DOHH2 (cell line): ENCODE measurements around the gene PADI4.

Experiments
- H3F3A ChIP-seq: fragments of 200-600 bp; sonication (generic), shearing (Covaris generic); 2 replicates; pipeline ENCODE4 v1.6.0; 2016; ENCODE audit warnings: antibody characterized with exemption, mild to moderate bottlenecking; ENCODE audit not compliant: control insufficient read depth, insufficient read depth
- H3K27ac ChIP-seq: fragments of 200-600 bp; sonication (generic); 2 replicates; pipeline ENCODE4 v1.5.1; 2014; ENCODE audit warnings: low read depth, mild to moderate bottlenecking, low read length, moderate library complexity
- H3K27me3 ChIP-seq: fragments of 200-600 bp; sonication (generic); 2 replicates; pipeline ENCODE4 v1.6.1; 2014; ENCODE audit warnings: mild to moderate bottlenecking, low read length, mixed read lengths; ENCODE audit not compliant: control insufficient read depth
- H3K36me3 ChIP-seq: fragments of 200-600 bp; sonication (generic); 2 replicates; pipeline ENCODE4 v1.6.1; 2014; ENCODE audit warnings: mild to moderate bottlenecking, low read length, moderate library complexity, mixed read lengths; ENCODE audit not compliant: control insufficient read depth
- H3K4me1 ChIP-seq: fragments of 200-600 bp; sonication (generic); 2 replicates; pipeline ENCODE4 v1.6.1; 2014; ENCODE audit warnings: mild to moderate bottlenecking, low read length, mixed read lengths; ENCODE audit not compliant: control insufficient read depth
- H3K4me2 ChIP-seq: fragments of 200-600 bp; sonication (generic); 2 replicates; pipeline ENCODE4 v1.6.0; 2014; ENCODE audit warnings: mild to moderate bottlenecking, low read length, moderate library complexity
- H3K4me3 ChIP-seq: fragments of 200-600 bp; sonication (generic); 2 replicates; pipeline ENCODE4 v1.5.1; 2014; ENCODE audit warnings: mild to moderate bottlenecking, low read length, mixed read lengths
- H3K79me2 ChIP-seq: fragments of 200-600 bp; sonication (generic); 2 replicates; pipeline ENCODE4 v1.6.1; 2014; ENCODE audit warnings: mild to moderate bottlenecking, low read length, mixed read lengths; ENCODE audit not compliant: control insufficient read depth
- H3K9me2 ChIP-seq: fragments of 200-600 bp; sonication (generic); replicated peaks from 2 replicates; pipeline ENCODE4 v1.6.1; 2014; ENCODE audit warnings: mild to moderate bottlenecking, low read length, mixed read lengths; ENCODE audit not compliant: control insufficient read depth
- H3K9me3 ChIP-seq: fragments of 200-600 bp; sonication (generic); 2 replicates; pipeline ENCODE4 v1.6.1; 2014; ENCODE audit warnings: antibody characterized with exemption, low read length, mixed read lengths; ENCODE audit not compliant: control insufficient read depth, insufficient read depth
- H4K20me1 ChIP-seq: fragments of 200-600 bp; sonication (generic); 2 replicates; pipeline ENCODE4 v1.6.0; 2014; ENCODE audit warnings: low read depth, mild to moderate bottlenecking, antibody characterized with exemption, low read length, moderate library complexity; ENCODE audit not compliant: control insufficient read depth, insufficient read depth
- CTCF ChIP-seq: fragments of 200-600 bp; sonication (generic); IDR thresholded peaks from one replicate; pipeline ENCODE4 v1.5.1; 2014; ENCODE audit warnings: antibody characterized with exemption, mild to moderate bottlenecking, low read depth, low read length; ENCODE audit not compliant: poor library complexity, severe bottlenecking
- EZH2phosphoT487 ChIP-seq: fragments of 200-600 bp; sonication (generic); IDR thresholded peaks from 2 replicates; pipeline ENCODE4 v1.6.1; 2017; ENCODE audit warnings: borderline replicate concordance, mild to moderate bottlenecking, antibody characterized with exemption, low read length, moderate library complexity, mixed read lengths

Gene PADI4

GRCh38 chr1:17281775-17282181 is 26.2 kb upstream of the PADI4 start:
- Histone ChIP-seq H3F3A (no peaks in the 10 kb centered on the region), H3K27me3 (peaks cover 6% of the 10 kb centered on the region; the same call in 1 of the 2 replicates), H3K4me3 (no peak overlapping the region), H3K4me1 (no peaks in the 10 kb centered on the region), H3K36me3 (no peaks in the 10 kb centered on the region), H4K20me1 (no peaks in the 10 kb centered on the region), H3K79me2 (no peaks in the 10 kb centered on the region), H3K9me3 (no peaks in the 10 kb centered on the region), H3K27ac (no peak overlapping the region), H3K4me2 (no peak overlapping the region), H3K9me2 (no peaks in the 10 kb centered on the region)
- TF ChIP-seq CTCF (no peak), EZH2phosphoT487 (no peak)

- no peaks in the 10 kb centered on the region for H3K9me3 ChIP-seq
- no peaks in the 10 kb centered on the region for H3K4me1 ChIP-seq
- no peak overlapping the region for H3K4me2 ChIP-seq
- no peaks in the 10 kb centered on the region for H3F3A ChIP-seq
- H4K20me1 ChIP-seq, result no peaks in the 10 kb centered on the region
- TF ChIP-seq CTCF, result no peak
- TF ChIP-seq EZH2phosphoT487, result no peak
- H3K4me3 ChIP-seq, result no peak overlapping the region
- no peaks in the 10 kb centered on the region for H3K36me3 ChIP-seq
- no peaks in the 10 kb centered on the region for H3K9me2 ChIP-seq
- no peaks in the 10 kb centered on the region for H3K79me2 ChIP-seq
- H3K27me3 ChIP-seq, result peaks cover 6% of the 10 kb centered on the region; the same call in 1 of the 2 replicates
- H3K27ac ChIP-seq, result no peak overlapping the region
Measured at GRCh38 chr1:17282836-17283235, 25.2 kb upstream of the PADI4 start.

- Histone ChIP-seq H3K4me1 (no peaks in the 10 kb centered on the region), H3K4me3 (no peak overlapping the region), H3K79me2 (no peaks in the 10 kb centered on the region), H4K20me1 (no peaks in the 10 kb centered on the region), H3K27ac (no peak overlapping the region), H3K36me3 (no peaks in the 10 kb centered on the region), H3K9me3 (no peaks in the 10 kb centered on the region), H3F3A (no peaks in the 10 kb centered on the region), H3K9me2 (no peaks in the 10 kb centered on the region), H3K27me3 (peaks cover 3% of the 10 kb centered on the region; the same call in 1 of the 2 replicates), H3K4me2 (no peak overlapping the region)
- TF ChIP-seq EZH2phosphoT487 (no peak), CTCF (no peak)
Measured at GRCh38 chr1:17286646-17287045, 21.4 kb upstream of the PADI4 start.
